ENCODE results near the gene NEDD9.

The NEDD9 gene

DNA sequence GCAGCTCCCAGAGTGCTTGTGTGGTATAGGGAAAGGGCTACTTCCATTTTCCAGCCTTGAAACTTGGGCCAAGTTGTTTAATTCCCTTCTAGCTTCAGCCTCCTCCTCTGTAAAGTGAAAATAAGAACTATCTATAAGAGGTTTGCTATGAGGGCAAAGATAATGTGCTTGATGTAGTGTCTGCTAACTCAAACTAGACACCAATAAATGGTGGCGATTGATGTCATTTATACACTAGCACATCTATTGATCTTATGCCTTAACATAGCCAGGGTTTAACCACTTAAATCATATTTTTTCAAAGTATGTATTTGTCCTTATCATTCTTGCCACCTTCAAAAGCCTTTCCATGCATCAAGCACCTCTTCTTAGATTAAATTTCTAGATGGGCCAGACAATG lies 55.2 kb downstream of the NEDD9 start:
- no peak for DNase-seq (ENCODE audit: low read depth)

DNA sequence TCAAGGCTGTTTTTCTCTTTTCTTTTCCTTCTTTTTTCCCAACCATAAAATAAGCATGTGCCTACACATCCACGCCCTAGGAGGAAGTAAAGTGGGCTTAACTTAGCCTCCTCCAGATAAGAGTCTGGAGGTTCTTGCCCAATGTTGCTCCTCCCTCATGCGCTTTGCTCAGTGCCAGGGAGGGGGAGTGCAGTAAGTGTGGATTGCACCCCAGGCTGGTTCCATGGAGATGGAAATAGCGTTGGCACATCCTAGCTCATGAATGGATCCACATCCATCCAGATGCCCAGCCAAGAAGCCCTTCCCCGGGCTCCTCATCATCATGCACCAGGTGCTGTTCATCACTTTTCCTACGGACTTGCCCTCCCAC lies 58.2 kb downstream of the NEDD9 start:
- no peak for DNase-seq (ENCODE audit: low read depth)

DNA sequence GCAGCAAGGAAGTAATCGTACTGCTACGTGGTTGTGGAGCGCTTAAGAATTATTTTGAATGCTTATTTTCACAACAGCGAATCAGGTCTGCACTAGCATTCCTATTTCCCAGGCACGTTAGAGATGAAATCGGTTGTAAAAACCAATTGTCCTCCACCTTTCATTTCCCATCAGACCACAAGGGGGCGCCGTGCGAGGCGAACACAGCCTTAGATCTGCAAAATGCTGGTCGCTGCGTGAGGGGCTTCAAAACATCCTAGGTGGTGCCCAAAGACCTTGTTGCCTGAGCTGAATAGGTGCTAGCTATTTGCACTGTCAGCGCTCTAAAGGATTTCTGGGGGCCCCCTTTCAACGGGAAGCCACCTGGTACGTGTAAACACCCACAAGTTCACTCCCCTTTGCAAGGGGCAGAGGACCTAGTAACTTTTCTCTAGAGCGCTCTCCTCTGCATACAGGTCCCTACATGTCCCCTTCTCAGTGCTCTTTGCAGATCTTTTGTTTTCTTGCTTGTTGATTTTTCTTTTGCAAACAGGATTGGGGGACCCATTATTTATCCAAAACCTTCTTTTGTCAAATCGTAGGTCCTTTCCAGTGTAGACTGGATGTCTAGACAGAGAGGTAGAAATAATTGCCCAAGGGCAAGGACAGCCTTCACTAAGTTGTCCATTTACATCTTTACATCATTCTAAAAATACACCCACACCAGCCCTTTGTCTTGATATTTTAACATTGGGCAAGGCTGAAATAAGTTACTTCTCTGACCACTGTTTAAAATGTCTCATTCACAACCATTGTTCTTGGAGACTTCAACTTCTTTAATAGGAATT lies 59.8 kb downstream of the NEDD9 start:
- DNase-seq (ENCODE audit: low read depth) = peak; percentile 58

DNA sequence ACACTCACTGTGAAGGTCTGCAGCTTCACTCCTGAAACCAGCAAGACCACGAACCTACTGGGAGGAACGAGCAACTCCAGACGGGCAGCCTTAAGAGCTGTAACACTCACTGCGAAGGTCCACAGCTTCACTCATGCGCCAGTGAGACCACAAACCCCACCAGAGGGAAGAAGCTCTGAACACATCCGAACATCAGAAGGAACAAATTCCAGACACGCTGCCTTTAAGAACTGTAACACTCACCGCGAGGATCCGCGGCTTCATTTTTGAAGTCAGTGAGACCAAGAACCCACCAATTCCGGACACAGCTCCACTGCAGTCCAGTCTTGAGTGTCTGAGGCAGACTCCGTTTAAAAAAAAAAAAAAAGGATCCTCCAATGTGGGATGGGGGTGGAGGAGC lies 60.5 kb downstream of the NEDD9 start:
- DNase-seq (ENCODE audit: low read depth) = no peak

DNA sequence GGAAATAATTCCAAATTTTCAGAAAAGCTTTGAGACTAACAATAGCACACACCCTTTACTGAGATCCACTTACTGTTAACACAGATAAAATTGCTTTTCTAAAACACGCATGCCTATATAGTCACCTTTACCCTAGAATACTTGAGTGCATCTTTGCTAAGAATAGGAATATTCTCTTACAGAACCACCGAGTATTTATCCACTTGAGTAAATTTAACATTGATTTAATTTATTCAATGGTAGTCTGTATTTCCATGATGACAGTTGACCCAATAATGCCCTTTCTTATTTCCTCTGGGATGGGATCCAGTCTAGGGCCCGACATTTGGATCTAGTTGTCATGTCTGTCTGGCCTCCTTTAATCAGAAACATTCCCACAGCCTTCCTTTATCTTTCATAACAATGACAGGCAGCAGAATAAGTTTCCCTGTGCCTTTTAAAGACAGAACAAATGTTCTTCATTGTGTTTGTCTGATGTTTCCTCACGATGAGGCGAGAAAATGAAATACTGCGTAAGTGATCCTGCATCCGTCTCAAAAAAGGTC lies 64.3 kb downstream of the NEDD9 start:
- no peak for DNase-seq (ENCODE audit: low read depth)

DNA sequence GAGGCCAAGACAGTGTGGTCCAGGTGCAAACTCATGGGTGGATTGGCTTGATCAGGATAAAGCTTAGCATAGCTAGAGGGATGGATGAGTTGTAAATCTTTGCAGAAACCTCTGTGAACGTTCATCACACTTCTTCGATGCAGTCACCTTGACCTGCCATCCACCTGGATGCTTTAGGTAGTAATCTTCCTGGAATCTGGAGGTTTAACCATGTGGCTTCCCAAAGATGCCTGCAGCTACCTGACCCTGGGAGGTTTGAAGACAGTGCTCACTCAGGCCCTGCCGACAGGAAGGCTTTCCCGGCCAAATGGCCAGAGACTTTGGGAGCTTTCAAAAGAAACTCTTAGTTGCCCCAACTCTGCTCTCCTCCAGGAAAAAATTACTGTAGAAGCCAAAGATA lies 65.5 kb downstream of the NEDD9 start:
- DNase-seq (ENCODE audit: low read depth) = no peak

DNA sequence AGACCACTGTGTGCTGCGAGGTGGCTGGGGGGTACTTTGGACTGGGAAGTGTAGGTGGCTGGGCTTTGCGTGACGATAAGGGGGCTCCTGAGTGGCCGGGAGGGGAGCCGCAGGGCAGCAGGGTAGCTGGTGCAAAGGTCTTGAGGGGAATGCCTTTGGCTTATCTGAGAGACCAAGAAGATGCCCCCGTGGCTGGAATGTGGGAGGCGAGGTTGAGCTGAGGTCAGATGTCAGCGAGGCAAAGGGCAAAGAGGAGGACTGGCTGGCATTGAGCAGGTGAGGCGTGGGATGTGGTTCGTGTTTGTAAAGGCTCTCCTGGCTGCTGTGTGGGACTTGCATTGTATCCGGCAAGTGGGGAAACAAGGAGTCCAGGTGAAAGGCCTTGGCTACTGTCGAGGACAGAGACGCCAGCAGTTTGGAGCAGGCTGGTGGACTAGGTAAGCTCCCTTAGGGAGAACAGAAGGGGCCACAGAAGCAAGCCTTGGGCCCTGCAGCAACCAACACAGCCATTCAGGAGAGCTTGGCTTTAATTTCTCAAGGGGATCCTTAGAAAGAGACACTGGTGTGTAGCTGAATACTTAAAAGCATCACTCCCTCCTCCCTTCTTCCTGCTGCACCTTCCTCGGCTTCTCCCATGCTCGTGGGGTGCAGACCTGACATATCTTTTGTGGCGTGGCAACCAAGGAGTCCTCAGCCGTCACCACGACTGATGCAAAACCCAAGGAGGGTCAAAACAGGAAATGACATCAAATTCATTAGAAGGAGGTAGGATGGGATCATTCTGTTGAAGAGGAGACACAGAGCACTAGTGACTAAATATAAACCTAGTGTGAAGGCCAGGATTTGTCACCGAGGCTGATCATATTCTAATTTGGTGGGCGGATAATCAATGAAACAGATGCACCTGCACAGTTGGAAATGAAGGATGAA lies 67.5 kb downstream of the NEDD9 start:
- DNase-seq (ENCODE audit: low read depth) = no peak

DNA sequence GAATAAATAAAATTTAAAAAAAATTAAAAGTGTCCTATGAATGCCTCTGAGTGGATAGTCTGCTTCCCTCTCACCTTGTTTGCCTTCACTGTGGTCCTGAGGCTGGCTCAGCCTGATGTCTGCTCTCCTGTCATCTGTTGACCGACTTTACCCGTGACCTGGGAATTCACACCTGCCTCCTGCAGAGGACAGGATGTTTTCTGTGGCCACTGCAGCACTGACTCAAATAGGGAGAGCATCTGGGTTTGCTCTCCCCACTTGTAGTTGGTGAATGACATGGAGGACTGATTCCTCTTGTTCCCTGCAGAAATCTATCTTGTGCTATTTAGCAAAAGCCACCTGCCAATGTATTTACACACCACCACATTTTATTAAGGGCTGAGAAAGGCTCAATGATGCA lies 68.5 kb downstream of the NEDD9 start:
- no peak for DNase-seq (ENCODE audit: low read depth)

DNA sequence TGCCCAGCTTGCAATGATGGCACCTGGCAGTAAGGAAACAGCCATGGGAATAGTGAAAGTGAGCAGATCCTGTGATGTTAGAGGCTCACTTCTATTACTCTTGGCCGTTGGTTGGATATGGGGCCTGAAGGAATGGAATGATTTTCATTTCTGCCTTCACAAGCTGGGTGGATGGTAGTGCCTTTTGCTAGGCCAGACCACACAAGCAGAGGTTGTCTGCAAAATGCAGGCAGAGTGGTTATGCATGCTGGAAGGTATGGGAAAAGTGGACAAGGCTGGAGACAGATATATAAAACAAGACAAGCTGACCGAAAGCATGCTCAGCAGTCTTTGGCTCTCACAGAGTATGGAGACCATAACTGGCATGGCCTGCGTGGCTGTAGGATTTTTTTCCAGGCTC lies 70.2 kb downstream of the NEDD9 start:
- no peak for DNase-seq (ENCODE audit: low read depth)

DNA sequence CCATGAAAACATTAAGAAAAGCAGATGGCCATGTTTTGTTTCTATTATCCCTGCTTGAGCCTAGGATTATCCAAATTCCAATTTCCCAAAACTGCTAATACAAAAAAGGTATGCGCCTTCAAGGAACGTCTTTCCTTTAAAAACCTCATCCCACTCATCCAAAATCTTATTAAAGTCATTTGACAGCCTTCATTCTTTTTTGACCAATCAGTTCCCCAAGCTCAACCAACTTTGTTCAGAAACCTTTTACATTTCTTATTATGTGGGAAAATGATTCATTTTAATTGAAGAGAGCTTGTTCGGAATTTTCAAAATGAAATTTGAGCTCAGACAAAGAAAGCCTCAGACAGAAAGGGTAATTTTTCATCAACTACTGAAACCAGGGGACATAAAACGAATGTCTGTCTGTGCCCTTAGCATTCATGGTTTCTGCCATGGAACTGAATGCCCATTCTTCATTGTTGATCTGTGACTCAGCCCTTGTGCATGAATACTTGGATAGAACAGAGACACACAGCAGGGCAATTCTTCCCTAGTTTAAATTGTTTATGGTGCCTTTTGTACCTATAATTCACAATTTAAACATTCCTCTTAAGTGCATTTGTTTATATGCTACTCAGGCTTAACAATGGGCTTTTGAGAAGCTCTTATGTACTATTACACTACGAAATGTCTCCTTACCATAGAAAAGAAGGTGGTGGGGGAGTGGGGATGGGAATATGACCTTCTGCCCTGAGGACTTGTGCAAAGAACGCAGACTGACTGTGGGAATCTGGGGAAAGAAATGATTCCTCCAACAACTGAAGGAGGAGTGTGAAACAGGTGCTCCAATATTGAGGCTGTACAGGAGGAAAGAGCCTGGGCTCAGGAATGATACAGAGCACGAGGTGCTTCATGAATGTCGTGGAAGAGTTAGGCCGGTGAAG lies 71.2 kb downstream of the NEDD9 start:
- DNase-seq (ENCODE audit: low read depth) = no peak

DNA sequence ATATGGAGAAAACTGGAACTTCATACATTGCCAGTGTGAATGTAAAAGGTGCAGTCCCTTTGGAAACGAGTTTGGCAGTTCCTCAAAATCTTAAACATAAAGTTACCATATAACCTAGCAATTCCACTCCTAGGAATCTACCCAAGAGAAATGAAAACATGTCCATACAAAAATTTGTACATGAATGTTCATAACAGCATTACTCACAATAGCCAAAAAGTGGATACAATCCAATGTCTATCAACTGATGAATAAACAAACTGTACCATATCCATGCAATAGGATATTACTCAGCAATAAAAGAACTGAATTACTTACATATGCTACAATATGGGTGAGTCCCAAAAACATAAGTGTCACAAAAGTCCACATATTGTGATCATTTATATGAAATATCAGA lies 72.3 kb downstream of the NEDD9 start:
- no peak for DNase-seq (ENCODE audit: low read depth)

DNA sequence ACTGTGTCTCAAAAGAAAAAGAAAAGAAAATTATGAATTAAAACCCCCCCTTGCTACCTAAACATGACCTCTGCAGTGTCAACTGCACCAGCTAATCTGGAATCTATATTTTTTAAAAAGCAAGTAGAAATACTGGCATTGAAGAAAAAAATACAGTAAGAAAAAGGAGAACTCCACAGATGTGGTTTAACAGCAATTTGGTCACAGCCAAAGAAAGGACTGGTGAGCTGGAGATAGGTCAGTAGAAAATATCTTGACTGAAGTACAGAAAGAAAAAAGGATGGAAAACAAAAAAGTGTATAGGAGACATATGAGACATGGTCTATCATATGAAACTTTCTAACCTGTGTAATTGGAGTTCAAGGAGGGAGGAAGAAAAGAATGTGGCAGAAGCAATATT lies 76.9 kb downstream of the NEDD9 start:
- no peak for DNase-seq (ENCODE audit: low read depth)

DNA sequence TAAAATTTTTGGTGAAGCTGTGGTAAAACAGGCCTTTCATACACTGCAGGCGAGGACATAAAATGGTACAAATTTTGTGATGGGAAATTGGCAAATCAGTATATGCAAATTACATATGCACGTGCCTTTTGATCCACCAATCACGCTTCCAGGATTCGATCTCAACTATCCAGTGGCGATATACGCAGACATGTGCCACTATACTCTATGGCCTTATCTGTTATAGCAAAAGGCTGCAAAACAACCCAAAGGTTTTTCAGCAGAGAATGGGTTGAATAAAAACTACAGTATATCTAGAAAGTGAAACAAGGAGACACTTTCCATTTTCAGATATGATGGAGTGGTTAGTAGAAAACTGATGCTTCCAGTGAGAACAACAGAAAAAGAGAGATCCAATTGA lies 79.0 kb downstream of the NEDD9 start:
- DNase-seq (ENCODE audit: low read depth) = no peak

DNA sequence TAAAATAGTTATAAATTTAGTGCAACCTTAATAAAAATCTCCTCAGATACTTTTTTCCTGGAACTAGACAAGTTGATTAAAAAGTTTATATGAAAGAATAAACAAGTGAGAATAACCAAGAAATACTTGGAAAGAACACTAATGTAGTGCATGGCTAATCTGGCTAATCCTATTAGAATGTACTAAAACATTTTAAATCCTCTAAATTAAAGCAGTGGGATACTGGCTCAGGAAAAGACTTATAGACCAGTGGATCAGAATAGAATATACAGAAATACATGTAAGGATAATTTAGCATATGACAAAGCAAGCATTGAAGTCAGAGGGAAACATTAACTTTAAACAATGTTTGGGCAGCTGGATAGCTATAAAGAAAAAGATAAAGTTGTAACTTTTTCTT lies 79.9 kb downstream of the NEDD9 start:
- no peak for DNase-seq (ENCODE audit: low read depth)

DNA sequence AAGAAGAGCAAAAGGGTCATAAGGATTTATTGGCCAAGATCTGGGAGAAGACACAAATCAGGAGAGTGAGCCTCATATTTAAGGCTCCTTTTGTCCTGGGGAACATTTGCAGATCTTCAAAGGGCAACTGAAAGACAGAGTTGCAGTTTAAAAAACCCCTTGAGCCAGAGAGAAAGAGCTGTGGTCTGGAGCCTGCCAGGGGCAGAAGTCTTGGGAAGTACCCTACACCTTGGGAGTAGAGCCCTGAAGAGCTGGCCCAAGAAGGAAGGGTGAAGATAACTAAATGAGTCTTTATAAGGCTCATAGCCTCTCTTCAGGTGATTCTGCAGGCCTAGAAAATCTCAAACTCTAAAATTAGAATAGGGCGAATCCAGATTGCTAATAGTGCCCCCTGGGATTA lies 81.0 kb downstream of the NEDD9 start:
- DNase-seq (ENCODE audit: low read depth) = no peak

DNA sequence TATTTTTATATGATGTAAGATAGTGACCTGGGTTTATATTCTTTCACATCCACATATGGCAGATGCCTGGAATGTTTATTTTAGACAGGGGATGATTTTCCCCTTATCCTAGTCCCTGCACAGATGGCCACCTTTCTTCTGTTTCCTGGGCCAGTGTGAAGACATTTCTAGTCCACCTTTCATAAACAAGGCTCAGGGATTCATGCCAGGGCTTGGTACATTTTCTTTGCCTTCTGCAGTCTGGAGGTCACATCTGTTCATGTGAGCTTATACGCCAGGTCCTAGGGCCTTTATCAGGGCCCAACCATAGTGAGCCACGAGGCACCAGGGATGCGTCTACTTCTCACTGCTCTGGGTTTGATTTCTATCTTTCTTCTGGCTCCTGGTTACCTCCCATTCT lies 82.9 kb downstream of the NEDD9 start:
- DNase-seq (ENCODE audit: low read depth) = no peak

DNA sequence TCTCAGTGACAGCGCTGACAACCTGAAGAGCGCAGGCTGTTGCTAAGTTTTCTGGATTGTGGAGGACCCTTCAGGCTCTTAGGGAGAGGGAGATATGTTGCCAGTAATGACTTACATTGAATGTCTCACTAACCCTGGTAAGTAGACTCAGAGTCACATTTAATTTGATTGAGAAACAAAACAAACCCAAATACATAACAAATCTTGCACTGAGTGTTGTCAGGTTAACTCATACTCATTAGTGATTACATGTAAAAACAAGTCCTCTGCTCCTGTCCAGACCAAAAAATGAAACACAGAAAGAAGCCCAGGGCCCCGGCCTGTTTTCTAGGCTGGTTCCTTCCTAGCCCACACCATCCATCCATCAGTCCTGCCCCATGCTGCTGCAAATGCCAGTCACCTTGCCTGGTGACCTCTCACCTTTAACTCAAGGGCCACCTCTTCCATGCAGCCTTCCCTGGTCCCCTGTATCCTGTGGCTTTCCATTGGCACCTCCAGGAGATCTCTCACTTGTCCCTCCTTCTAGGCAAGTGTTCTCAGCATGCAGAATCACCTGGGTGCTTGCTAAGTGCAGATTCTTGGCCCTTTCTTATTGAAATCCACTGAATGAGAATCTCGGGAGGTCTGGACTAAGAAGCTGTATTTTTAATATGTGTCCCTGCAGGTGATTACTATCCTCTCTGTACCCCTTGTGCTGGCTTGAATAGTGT lies 86.2 kb downstream of the NEDD9 start:
- DNase-seq (ENCODE audit: low read depth) = no peak

DNA sequence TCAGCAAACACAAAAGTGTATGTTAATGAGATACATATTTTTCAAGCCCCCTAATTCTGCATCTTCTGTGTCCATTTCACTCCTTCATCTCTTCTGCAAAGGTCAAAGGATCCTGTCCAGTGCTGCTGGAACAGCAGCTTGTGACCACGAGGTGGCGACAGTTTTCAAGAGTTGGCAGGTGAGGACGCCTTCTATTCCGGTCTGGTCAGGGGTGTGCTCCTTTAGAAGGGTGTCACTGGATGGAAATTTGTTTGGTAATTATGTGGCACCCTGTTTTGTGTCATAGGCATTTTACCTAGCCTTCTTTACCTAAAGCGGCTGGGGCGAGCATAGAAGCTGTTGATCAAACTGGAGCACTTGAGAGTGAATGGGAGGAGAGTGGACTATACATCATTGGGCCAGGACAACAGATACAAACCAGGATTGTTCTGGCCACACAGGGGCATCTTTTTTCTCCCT lies 88.0 kb downstream of the NEDD9 start:
- peak; percentile 53 for DNase-seq (ENCODE audit: low read depth)

DNA sequence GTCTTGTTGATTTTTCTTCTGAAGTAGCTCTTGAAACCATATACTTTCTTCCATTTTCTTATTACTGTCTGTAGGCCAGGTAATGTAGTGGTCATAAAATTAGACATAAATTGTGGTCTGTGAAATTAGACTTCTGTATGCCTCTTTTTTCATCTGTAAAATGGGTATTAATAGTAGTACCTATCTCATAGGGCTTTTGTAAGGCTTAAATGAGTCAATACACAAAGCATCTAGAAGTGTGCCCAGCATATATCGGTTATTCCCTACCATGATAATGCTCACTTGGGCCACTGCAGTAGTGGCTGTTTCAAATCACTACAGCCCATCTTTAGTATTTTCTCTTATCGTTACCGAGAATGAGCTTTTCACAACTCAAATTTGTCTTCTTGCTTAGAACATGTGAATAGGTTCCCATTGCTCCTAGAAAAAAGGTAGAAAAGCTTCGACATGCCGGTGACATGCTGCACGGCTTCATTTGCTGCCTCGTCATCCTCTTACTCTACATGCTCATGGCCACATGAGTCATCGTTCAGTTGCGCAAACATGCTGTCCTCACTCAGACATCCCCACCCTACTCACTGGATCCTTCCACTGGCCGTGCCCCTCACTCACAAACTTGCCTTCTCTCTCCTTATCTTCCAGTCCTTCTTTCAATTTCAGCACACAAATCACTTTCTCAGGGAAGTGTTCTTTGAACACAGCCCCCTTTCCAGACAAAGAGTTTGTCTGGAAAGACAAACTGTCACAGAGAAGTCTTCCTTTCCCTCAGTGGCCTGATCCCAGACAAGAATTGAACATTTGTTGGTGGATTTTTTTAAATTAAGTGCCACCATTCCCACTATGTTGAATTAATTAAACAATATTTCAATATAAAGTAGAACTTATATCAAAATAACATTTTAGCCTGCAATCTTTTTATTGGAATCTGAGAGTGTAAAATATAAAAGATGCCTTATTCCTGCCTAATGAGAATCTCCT lies 88.8 kb downstream of the NEDD9 start:
- no peak for DNase-seq (ENCODE audit: low read depth)
